GM12874 (cell line): ENCODE results near the gene SEMA5B.

Experiments
- TF ChIP-seq, protein P1 (sequence below): IDR thresholded peaks from 2 replicates; pipeline ENCODE4 v1.5.1; 2011; ENCODE audit warnings: low read depth, mild to moderate bottlenecking, control low read depth, low read length, moderate library complexity; ENCODE audit not compliant: insufficient read depth

SEMA5B gene

DNA sequence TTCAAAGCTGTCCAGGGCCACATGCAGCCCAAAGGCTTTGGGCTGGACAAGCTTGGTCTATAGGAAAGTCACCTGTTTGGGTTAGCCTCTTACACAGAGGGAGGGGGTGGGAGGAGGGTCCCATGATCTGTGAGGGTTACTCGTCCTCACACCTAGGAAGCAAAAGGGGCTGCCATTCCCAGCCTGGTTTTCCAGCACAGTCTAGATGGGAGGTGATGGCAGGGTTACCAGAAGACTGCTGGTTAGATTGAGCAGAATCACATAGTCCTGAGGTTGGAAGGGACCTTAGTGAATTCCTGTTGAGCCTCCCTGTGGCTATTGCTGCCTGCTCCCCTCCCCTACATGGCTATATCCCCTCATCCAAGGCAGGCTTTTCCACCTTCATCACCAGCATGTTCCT is 101.8 kb downstream of the SEMA5B start:
- TF ChIP-seq, protein P1, sequence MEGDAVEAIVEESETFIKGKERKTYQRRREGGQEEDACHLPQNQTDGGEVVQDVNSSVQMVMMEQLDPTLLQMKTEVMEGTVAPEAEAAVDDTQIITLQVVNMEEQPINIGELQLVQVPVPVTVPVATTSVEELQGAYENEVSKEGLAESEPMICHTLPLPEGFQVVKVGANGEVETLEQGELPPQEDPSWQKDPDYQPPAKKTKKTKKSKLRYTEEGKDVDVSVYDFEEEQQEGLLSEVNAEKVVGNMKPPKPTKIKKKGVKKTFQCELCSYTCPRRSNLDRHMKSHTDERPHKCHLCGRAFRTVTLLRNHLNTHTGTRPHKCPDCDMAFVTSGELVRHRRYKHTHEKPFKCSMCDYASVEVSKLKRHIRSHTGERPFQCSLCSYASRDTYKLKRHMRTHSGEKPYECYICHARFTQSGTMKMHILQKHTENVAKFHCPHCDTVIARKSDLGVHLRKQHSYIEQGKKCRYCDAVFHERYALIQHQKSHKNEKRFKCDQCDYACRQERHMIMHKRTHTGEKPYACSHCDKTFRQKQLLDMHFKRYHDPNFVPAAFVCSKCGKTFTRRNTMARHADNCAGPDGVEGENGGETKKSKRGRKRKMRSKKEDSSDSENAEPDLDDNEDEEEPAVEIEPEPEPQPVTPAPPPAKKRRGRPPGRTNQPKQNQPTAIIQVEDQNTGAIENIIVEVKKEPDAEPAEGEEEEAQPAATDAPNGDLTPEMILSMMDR: no peak

- TF ChIP-seq, protein P1: no peak
Observed at GRCh38 chr3:122924056-122924455, 103.5 kb downstream of the SEMA5B start.

GRCh38 chr3:122923611-122924010 is 104.0 kb downstream of the SEMA5B start:
- TF ChIP-seq, protein P1: no peak

DNA sequence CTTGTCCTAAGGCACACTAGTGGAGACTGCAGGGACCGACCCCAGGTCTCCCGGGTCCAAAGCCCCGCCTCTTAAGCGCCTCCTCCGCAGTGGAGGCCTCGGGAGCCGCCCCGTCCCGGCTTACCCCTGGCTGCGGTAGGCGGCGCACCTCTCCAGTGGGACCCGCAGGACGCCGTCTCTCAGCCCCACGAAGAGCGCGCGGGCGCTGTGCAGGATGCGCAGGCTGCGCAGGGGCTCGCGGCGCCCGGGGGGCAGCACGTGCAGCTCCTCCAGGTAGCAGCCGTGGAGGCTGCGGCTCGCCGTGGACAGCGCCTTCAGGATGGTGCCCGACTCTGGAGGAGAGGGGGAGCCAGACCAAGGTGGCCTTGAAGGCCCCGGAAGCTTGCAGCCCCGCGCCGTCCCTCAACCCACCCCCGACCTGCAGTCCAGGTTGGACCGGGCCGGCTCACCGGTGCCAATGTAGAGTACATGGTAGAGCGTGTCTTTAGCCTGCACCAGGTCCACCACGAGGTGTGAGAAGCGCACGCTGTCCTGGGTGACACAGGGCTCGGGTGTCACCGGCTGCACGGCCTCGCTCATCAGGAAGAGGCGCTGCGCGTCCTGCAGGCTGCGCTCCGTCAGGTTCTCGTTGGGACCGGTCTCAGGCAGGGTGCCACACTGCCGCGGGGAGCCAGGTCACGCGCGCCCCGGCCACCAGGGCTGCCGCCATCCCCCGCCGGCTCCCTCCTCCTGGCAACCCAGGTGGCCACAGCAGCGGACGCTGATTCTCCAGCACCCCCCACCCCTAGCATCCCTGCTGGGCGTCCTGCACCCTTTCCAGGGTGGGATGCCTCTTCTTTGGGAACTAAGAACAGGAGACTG is 105.5 kb downstream of the SEMA5B start:
- TF ChIP-seq, protein P1: peak; percentile 22; the same call in 1 of the 2 replicates

DNA sequence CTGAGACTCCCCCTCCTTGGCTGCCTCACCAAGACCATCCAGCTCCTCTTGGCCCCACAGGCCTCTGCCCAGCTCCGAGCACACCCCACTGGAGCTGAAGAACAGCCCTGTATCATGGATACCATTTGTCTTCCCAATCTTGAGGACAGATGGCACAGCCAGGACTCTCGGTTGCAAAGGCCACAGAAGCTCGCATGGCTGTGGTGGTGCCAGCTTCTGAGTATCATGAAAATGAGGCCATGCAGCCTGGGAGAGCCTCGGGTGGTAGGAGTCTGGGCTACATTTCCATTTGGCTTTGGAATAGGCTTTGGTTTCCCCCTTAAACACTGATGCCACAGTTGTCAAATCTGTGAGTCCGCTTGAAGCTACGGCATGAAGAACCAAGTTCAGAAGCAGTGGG is 106.6 kb downstream of the SEMA5B start:
- TF ChIP-seq, protein P1: no peak

DNA sequence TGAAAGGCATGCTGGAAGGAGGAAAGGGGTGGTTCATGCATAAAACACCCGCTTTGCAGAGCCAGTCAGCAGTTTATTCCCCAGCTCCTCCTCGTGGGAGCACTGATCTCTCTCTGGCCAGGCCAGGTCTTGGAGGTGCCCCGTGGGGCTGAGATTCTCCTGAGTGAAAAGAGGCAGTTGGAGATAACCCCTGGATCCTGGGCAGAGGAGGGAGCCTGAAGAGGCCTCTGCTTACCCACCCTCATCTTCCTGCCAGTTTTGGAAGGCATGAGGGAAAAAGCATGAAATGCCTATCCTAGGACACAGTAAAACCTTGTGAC is 108.3 kb downstream of the SEMA5B start:
- TF ChIP-seq, protein P1: no peak

- TF ChIP-seq, protein P1: no peak
Observed at GRCh38 chr3:122918576-122919290, 108.8 kb downstream of the SEMA5B start.
